Motor neuron (in vitro differentiated cells): ENCODE data around the gene GALNT6. TPM values are rescaled to one million over a fixed set of nuclear protein-coding genes. Genes with fewer than 3 reads are reported as not detected.

ENCODE experiments used
- ATAC-seq, 8 experiments: fragments of 200-7000 bp; cut with Tn5 transposase; replicated peaks in 6 of 8; 2 replicates each; pipeline ENCODE4 v1.8.0; 2021; ENCODE audit warnings: mild to moderate bottlenecking in 8 of 8, moderate library complexity in 8 of 8
- H3K27ac ChIP-seq, 2 donors: fragments of 250-450 bp; sonication (Bioruptor Pico); 2 replicates each; pipeline ENCODE4 v1.9.0; 2021; ENCODE audit warnings: antibody characterized with exemption in 2 of 2, mild to moderate bottlenecking in 2 of 2, moderate library complexity in 1 of 2
- H3K4me1 ChIP-seq, 2 donors: fragments of 250-450 bp; sonication (Bioruptor Pico); replicated peaks in 1 of 2; 2 replicates each; pipeline ENCODE4 v1.6.1; 2021; ENCODE audit warnings: antibody characterized with exemption in 2 of 2, mild to moderate bottlenecking in 2 of 2, moderate library complexity in 1 of 2
- H3K4me3 ChIP-seq, 5 donors: fragments of 250-450 bp; sonication (Bioruptor Pico); 2 replicates each; pipeline ENCODE4 v1.9.0; 2021; ENCODE audit warnings: antibody characterized with exemption in 5 of 5, mild to moderate bottlenecking in 5 of 5, moderate library complexity in 4 of 5
- WGBS, 10 experiments: fragments of 450-650 bp; shearing (Covaris generic); methylation state at CpG; one replicate each; pipeline ENCODE4 v1.0.0; 2022; 5-methylcytosine and 5-hydroxymethylcytosine counted together
- in situ Hi-C, 9 experiments: fragments of 400-800 bp; cut with MboI; loops; one replicate each; pipeline ENCODE4 v1.15.0; 2021; ENCODE audit warnings: low sequenced_read_pairs in 9 of 9, low pct_unique_long_range_greater_than_20kb in 2 of 9; ENCODE audit not compliant: unreplicated experiment in 9 of 9
- total RNA-seq, 8 experiments: library from RNA; unstranded; fragments of 300-600 nt; gene quantifications; 2 replicates each; pipeline versions ENCODE4 v1.2.3 to v1.2.4, GENCODE V29; 2022

GALNT6 gene
- total RNA-seq: 10 to 100 TPM in 3 of 8 experiments, under 1 TPM in 2, not detected in 3; 0.07 to 91.6 (median 50.3) TPM

DNA sequence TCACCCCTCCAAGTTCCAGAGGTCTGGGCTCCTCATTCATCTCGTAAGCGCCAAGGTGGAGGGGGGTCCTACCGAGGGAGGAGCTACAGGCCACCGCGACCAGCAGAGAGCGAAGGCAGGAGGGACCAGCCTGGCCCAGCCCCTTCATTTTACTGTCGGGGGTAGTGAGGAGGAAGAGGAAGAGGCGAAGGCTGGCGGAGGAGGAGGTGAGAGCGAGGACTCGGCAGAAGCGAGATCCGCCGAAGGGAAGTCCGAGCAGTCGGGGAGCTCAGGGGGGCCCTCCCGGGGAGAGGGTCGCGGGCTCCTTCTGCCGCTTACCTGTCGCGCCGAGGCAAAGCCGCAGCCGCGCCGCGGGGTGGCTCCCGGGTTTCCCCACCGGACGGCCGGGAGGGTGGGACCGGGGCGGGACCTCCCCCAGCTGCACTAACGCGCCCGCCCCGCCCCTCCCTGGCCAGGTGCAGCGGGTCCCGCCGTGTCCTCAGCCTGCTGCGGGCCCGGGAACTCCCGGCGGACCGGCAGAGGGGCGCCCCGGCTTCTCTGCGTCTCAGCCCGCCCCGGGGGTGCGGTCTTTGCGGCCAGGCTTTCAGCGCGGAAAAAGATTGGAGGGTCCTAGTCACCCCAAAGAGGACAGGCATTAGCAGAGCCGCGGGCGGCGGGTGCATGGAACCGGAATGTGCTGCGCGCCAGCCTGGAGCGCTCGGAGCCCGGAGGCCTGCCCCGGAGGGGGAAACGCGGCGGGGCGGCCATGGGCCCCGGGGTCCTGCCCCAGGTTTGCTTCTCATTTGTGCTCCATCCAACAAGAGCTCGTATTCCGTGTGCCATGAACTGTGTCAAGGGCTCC lies at the start of gene GALNT6:
Gene GALNT6 (minus strand): TSS at position 124 of the 841 bp plus-strand sequence. CDS start 11,625 bp downstream, outside the sequence.
- Histone ChIP-seq H3K4me1 (peaks cover 2 to 11% of the 10 kb centered on the region in 2 donors), H3K4me3 (peak within 1 kb of the TSS; percentile 17 to 41 (median 30)), H3K27ac (no peak within 1 kb of the TSS)
- WGBS, 10 experiments: 0 to 3% (median 0%) methylated on average over 1 to 6 of the region's 73 CpGs; no CpG with 5 or more reads in 5 of the 10 experiments
- in situ Hi-C loops: no loop called here
- peak; percentile 3 to 79 (median 67) for ATAC-seq

DNA sequence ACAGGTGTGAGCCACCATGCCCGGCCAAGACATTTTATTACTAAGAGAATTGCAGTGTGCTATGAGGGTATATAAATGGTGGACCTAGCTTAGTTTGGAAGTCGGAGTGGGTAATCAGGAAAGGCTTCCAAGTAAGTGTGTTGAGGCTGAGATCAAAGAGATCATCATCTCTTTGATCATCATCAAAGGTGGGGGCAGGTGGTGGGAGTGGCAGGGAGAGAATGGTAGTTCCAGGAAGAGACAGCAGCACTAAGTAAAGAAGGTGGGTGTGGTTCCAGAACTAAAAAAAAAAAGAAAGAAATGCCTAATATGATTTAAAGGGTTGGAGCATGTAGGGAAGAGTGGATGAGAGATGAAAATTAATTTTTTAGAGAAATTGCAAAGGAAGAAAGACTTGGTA lies 48.1 kb upstream of the GALNT6 start:
- ATAC-seq: no peak
- Histone ChIP-seq H3K4me1 (peaks cover 0 to 2% of the 10 kb centered on the region in 2 donors), H3K27ac (no peak overlapping the region), H3K4me3 (no peak overlapping the region)
- in situ Hi-C loops: loop anchor here in 1 of 9 experiments (25.0 kb wide), 1 partner anchor 248 kb away; no protein-coding TSS in a partner anchor
- 0 to 100% (median 80%) methylated on average over 1 to 2 of the region's 2 CpGs; no CpG with 5 or more reads in 2 of the 10 experiments for WGBS, 10 experiments

DNA sequence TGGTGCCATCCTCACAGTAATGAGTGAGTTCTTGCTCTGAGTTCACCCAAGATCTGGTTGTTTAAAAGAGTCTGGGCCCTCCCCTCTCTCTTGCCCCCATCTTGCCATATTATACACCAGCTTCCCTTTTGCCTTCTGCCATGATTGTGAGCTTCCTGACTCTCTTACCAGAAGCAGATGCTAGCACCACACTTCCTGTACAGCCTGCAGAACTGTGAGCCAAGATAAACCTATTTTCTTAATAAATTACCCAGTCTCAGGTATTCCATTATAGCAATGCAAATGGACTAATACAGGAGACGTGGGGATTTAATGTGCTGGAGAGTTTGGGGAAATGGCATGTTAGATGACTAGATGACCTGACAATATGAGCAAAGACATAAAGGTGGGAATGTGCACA lies 46.2 kb upstream of the GALNT6 start:
- in situ Hi-C loops: loop anchor here in 1 of 9 experiments (25.0 kb wide), 1 partner anchor 250 kb away; no protein-coding TSS in a partner anchor
- H3K27ac ChIP-seq: no peak overlapping the region
- no peak for ATAC-seq
- peaks cover 2 to 5% of the 10 kb centered on the region in 2 donors for H3K4me1 ChIP-seq
- H3K4me3 ChIP-seq: no peak overlapping the region
- 50 to 100% (median 72%) methylated on average over 1 of the region's 1 CpG; no CpG with 5 or more reads in 4 of the 10 experiments for WGBS, 10 experiments

GRCh38 chr12:51434305-51434704 lies 43.1 kb upstream of the GALNT6 start:
- ATAC-seq: no peak
- in situ Hi-C loops: loop anchor here in 1 of 9 experiments (25.0 kb wide), 1 partner anchor 253 kb away; no protein-coding TSS in a partner anchor
- no peak overlapping the region for H3K4me3 ChIP-seq
- peaks cover 0 to 5% of the 10 kb centered on the region in 2 donors for H3K4me1 ChIP-seq
- 17 to 100% (median 65%) methylated on average over 1 of the region's 1 CpG; no CpG with 5 or more reads in 2 of the 10 experiments for WGBS, 10 experiments
- H3K27ac ChIP-seq: no peak overlapping the region

- WGBS, 10 experiments: 20 to 100% (median 60%) methylated on average over 1 to 2 of the region's 2 CpGs; no CpG with 5 or more reads in 2 of the 10 experiments
- ATAC-seq: peak in 7 of 8 experiments; percentile 33 to 76 (median 49)
Observed at GRCh38 chr12:51432921-51433320, 41.7 kb upstream of the GALNT6 start.

DNA sequence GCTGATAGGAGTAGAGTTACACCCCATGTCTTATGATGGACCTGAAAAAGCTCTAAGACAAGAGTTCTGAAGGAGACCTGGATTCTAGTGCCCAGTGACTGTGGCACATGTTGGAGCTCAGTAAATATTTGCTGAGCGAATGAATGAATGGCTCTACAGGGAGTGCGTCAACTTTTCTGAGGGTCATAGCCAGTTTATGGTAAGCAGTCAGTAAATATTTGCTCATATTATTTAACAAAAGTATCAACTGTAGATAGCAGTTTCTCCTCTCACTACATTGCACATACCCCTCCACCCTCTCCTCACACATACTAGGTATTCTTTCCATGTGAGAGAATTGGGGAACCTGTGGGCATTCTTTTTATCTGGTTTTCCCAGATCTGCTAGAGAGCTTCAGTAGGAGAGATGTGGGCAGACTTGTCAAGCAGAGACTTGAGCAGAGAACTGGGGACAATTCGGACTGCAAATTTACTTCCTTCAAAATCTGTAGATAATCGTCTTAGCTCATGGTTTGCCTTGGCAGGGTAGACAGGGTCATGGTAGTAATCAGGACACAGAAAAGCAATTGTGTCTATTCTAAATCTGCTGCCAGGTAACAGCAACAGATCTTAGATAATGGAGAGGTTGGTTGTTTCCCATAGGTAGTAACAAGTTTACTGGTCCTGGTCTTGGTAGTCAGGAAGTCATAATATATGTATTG lies 39.1 kb upstream of the GALNT6 start:
- 0 to 100% (median 68%) methylated on average over 1 to 4 of the region's 4 CpGs for WGBS, 10 experiments
- peak in 1 of 8 experiments; percentile 15 for ATAC-seq
- H3K4me1 ChIP-seq: peaks cover 0 to 12% of the 10 kb centered on the region in 2 donors
- in situ Hi-C loops: loop anchor here in 1 of 9 experiments (25.0 kb wide), 1 partner anchor 257 kb away; no protein-coding TSS in a partner anchor
- H3K4me3 ChIP-seq: no peak overlapping the region
- no peak overlapping the region for H3K27ac ChIP-seq

More at GRCh38 chr12:51432921-51433320, 41.7 kb upstream of the GALNT6 start:
- in situ Hi-C loops: loop anchor here in 1 of 9 experiments (25.0 kb wide), 1 partner anchor 254 kb away; no protein-coding TSS in a partner anchor
- Histone ChIP-seq H3K4me1 (peaks cover 0 to 5% of the 10 kb centered on the region in 2 donors), H3K27ac (no peak overlapping the region), H3K4me3 (no peak overlapping the region)

DNA sequence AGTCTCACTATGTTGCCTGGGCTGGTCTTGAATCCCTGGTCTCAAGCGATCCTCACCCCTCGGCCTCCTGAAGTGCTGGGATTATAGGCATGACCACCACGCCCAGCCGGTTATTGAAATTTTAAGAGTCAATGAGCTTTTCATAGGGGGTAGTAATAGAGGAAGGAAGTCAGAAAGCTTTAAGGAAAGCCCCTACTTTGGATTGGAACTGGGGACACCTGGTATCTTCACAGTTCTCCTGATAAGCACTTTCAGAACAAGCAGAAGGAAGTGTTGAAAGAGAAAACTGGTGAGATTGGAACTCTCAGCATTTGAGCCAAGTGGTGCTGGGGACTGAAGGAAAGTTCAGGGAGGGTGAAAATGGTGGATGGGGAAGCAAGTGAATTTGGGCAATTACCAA lies 38.5 kb upstream of the GALNT6 start:
- peaks cover 0 to 12% of the 10 kb centered on the region in 2 donors for H3K4me1 ChIP-seq
- WGBS, 10 experiments: 80 to 100% (median 91%) methylated on average over 1 to 4 of the region's 4 CpGs; no CpG with 5 or more reads in 5 of the 10 experiments
- no peak overlapping the region for H3K4me3 ChIP-seq
- ATAC-seq: no peak
- H3K27ac ChIP-seq: no peak overlapping the region
- in situ Hi-C loops: loop anchor here in 1 of 9 experiments (10.0 to 25.0 kb wide), 3 partner anchors 95 to 395 kb away; no protein-coding TSS in a partner anchor

DNA sequence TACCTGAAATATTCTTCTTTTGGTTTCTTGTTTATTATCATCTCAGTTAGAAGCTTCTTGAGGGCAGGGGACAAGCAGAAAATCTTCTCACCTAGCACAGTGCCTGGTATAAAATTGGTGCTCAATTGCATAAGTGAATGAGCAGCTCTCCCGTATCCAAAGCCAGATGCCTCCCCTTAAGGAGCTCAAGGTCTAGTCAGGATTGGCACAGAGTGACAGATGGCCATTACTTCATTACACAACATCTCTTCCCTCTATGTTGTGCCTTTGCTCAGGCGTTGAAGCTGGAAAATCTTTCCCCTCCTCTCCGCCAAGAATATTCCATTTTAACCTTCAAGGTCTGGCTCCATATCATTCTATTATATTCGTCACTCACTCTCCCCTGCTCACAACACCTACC lies 37.0 kb upstream of the GALNT6 start:
- WGBS, 10 experiments: 20 to 92% (median 77%) methylated on average over 1 to 4 of the region's 4 CpGs
- H3K4me3 ChIP-seq: no peak overlapping the region
- in situ Hi-C loops: loop anchor here in 1 of 9 experiments (10.0 to 25.0 kb wide), 3 partner anchors 97 to 397 kb away; no protein-coding TSS in a partner anchor
- H3K4me1 ChIP-seq: peaks cover 9 to 10% of the 10 kb centered on the region in 2 donors
- H3K27ac ChIP-seq: no peak overlapping the region
- ATAC-seq: no peak

- in situ Hi-C loops: loop anchor here in 4 of 9 experiments (10.0 to 25.0 kb wide), 7 partner anchors 100 to 562 kb away; partner anchors contain the start of gene ANKRD33 (in 1 of the 4)
- Histone ChIP-seq H3K27ac (peak within 1 kb of the TSS; percentile 88 to 91), H3K4me3 (peak within 1 kb of the TSS; percentile 58 to 78 (median 66)), H3K4me1 (peaks cover 12 to 14% of the 10 kb centered on the region in 2 donors)
- ATAC-seq: peak; percentile 95 to 98 (median 96)
- 0 to 9% (median 2%) methylated on average over 1 to 11 of the region's 73 CpGs; no CpG with 5 or more reads in 4 of the 10 experiments for WGBS, 10 experiments
Observed at GRCh38 chr12:51424662-51425539, 33.7 kb upstream of the GALNT6 start, which contains the start of gene SLC4A8. TSS of gene SLC4A8 (plus strand) at chr12:51424831. CDS start at chr12:51424988, 157 bp downstream.

GRCh38 chr12:51424094-51424661 lies 33.0 kb upstream of the GALNT6 start:
- in situ Hi-C loops: loop anchor here in 4 of 9 experiments (10.0 to 25.0 kb wide), 6 partner anchors 101 to 563 kb away; partner anchors contain the start of gene ANKRD33 (in 1 of the 4)

GRCh38 chr12:51421266-51421884 lies 30.2 kb upstream of the GALNT6 start:
- 0 to 86% (median 50%) methylated on average over 1 to 4 of the region's 5 CpGs; no CpG with 5 or more reads in 3 of the 10 experiments for whole genome bisulfite sequencing, 10 experiments
- ATAC-seq: peak in 3 of 8 experiments; percentile 7 to 17 (median 10)
- Histone ChIP-seq H3K4me1 (peaks cover 22 to 27% of the 10 kb centered on the region in 2 donors), H3K4me3 (no peak overlapping the region), H3K27ac (no peak overlapping the region)
- in situ Hi-C loops: loop anchor here in 4 of 9 experiments (10.0 to 25.0 kb wide), 6 partner anchors 103 to 566 kb away; partner anchors contain the start of gene ANKRD33 (in 1 of the 4)

More at GRCh38 chr12:51424094-51424661, 33.0 kb upstream of the GALNT6 start:
- ATAC-seq: no peak
- peak overlapping the region; percentile 29 to 77 for H3K27ac ChIP-seq
- peak overlapping the region; percentile 58 to 78 (median 66) for H3K4me3 ChIP-seq
- peaks cover 19 to 21% of the 10 kb centered on the region in 2 donors for H3K4me1 ChIP-seq
- 7 to 67% (median 29%) methylated on average over 1 to 10 of the region's 10 CpGs; no CpG with 5 or more reads in 1 of the 10 experiments for WGBS, 10 experiments
